B cell (primary cell): ENCODE measurements around the gene BABAM2. TPM values are rescaled to one million over a fixed set of nuclear protein-coding genes. Genes with fewer than 3 reads are reported as not detected.

Source experiments
- ATAC-seq: fragments of 200-7000 bp; cut with Tn5 transposase; one replicate; pipeline ENCODE4 v1.10.0; 2021; ENCODE audit warnings: low read depth, mild to moderate bottlenecking, moderate number of reproducible peaks, moderate library complexity
- CTCF ChIA-PET: fragments of 350-600 bp; sonication (Branson Sonifier 250); formaldehyde crosslinking; loops from one replicate; lab custom pipeline; 2021; ENCODE audit warnings: antibody characterized with exemption, inconsistent platforms; lab: Charles Lee
- POLR2A ChIA-PET: fragments of 350-600 bp; sonication (Branson Sonifier 250); formaldehyde crosslinking; loops from one replicate; lab custom pipeline; 2021; ENCODE audit warnings: antibody characterized with exemption; lab: Charles Lee
- DNase-seq: peaks from one replicate; pipeline ENCODE4 v3.0.0; 2013
- H2AFZ ChIP-seq: 2 replicates; pipeline ENCODE4 v1.6.1; 2012; ENCODE audit warnings: mild to moderate bottlenecking, low read depth, low read length; ENCODE audit not compliant: insufficient read depth, poor library complexity, severe bottlenecking
- H3K27ac ChIP-seq, 2 donors: 1 replicate in 1 of 2; 2 replicates in 1 of 2; pipeline ENCODE4 v1.5.1; 2012 to 2013; ENCODE audit warnings: low read length in 2 of 2, mild to moderate bottlenecking in 2 of 2, moderate library complexity in 1 of 2
- H3K27me3 ChIP-seq, 4 experiments: fragments of 200-600 bp in 1 of 4; sonication (generic) in 1 of 4; replicated peaks in 1 of 4; 1 replicate in 2 of 4; 2 replicates in 2 of 4; pipeline versions ENCODE4 v1.6.1 to v1.7.0; 2013 to 2016; ENCODE audit warnings: low read length in 3 of 4, mild to moderate bottlenecking in 2 of 4, mixed read lengths in 1 of 4, moderate library complexity in 1 of 4; ENCODE audit not compliant: insufficient read depth in 4 of 4, control insufficient read depth in 3 of 4; ENCODE audit errors: control extremely low read depth in 1 of 4
- H3K36me3 ChIP-seq, 2 experiments: replicated peaks in 1 of 2; 1 replicate in 1 of 2; 2 replicates in 1 of 2; pipeline versions ENCODE4 v1.6.1 to v1.7.1; 2013; ENCODE audit warnings: low read length in 1 of 2; ENCODE audit not compliant: insufficient read depth in 2 of 2, control insufficient read depth in 1 of 2; ENCODE audit errors: control extremely low read depth in 1 of 2, extremely low read depth in 1 of 2
- H3K4me1 ChIP-seq, 2 donors: fragments of 200-600 bp in 1 of 2; sonication (generic) in 1 of 2; 1 replicate in 1 of 2; 2 replicates in 1 of 2; pipeline versions ENCODE4 v1.5.1 to v1.6.1; 2013 to 2017; ENCODE audit warnings: low read length in 2 of 2; ENCODE audit not compliant: control insufficient read depth in 2 of 2, insufficient read depth in 2 of 2
- H3K4me2 ChIP-seq: replicated peaks from 2 replicates; pipeline ENCODE3; 2012; ENCODE audit warnings: mild to moderate bottlenecking, low read depth, low read length; ENCODE audit not compliant: poor library complexity, severe bottlenecking
- H3K4me3 ChIP-seq, 5 experiments: fragments of 200-600 bp in 1 of 5; sonication (generic) in 1 of 5; 1 replicate in 3 of 5; 2 replicates in 2 of 5; pipeline versions ENCODE4 v1.5.1 to v1.7.0; 2011 to 2016; ENCODE audit warnings: low read length in 4 of 5, mild to moderate bottlenecking in 4 of 5, low read depth in 2 of 5, control low read depth in 1 of 5, moderate library complexity in 1 of 5; ENCODE audit not compliant: insufficient read depth in 1 of 5; ENCODE audit errors: control extremely low read depth in 1 of 5, extremely low read depth in 1 of 5
- H3K79me2 ChIP-seq: fragments of 200-600 bp; sonication (generic); one replicate; pipeline ENCODE4 v1.6.0; 2016; ENCODE audit warnings: low read length; ENCODE audit not compliant: control insufficient read depth, insufficient read depth
- H3K9ac ChIP-seq: fragments of 200-600 bp; sonication (generic); 2 replicates; pipeline ENCODE4 v1.6.1; 2017; ENCODE audit warnings: mild to moderate bottlenecking, low read length, moderate library complexity
- H3K9me3 ChIP-seq, 3 donors: one replicate each; pipeline versions ENCODE4 v1.6.1 to v1.7.1; 2013; ENCODE audit warnings: low read length in 2 of 3; ENCODE audit not compliant: control insufficient read depth in 2 of 3, insufficient read depth in 1 of 3; ENCODE audit errors: control extremely low read depth in 1 of 3
- H4K20me1 ChIP-seq: 2 replicates; pipeline ENCODE4 v1.6.0; 2012; ENCODE audit warnings: mild to moderate bottlenecking, low read length; ENCODE audit not compliant: insufficient read depth, control insufficient read depth, poor library complexity, severe bottlenecking
- H3K27ac Mint-ChIP-seq: one replicate; pipeline ENCODE4 v1.8.0; 2021; ENCODE audit warnings: mixed read lengths
- H3K27me3 Mint-ChIP-seq: one replicate; pipeline ENCODE4 v1.8.0; 2021; ENCODE audit warnings: mixed read lengths
- H3K4me1 Mint-ChIP-seq: one replicate; pipeline ENCODE4 v1.8.0; 2021; ENCODE audit warnings: mixed read lengths
- H3K4me3 Mint-ChIP-seq: one replicate; pipeline ENCODE4 v1.8.0; 2021; ENCODE audit warnings: mixed read lengths
- H3K9me3 Mint-ChIP-seq: one replicate; pipeline ENCODE4 v1.8.0; 2022; ENCODE audit warnings: mixed read lengths; ENCODE audit not compliant: insufficient read depth
- EZH2 ChIP-seq: IDR thresholded peaks from 2 replicates; pipeline ENCODE4 v1.6.1; 2012; ENCODE audit warnings: borderline replicate concordance, low read depth, mild to moderate bottlenecking, moderate library complexity, low read length; ENCODE audit not compliant: insufficient read depth, poor library complexity, severe bottlenecking
- WGBS: methylation state at CpG from one replicate; pipeline ENCODE4 v1.1.5; 2013; ENCODE audit warnings: missing lambda C conversion rate; ENCODE audit not compliant: insufficient coverage; 5-methylcytosine and 5-hydroxymethylcytosine counted together
- intact Hi-C: fragments of 100-400 bp; cut with micrococcal nuclease; formaldehyde crosslinking; loops from one replicate; pipeline ENCODE4 v1.10.0; 2022
- polyA plus RNA-seq: library from polyadenylated mRNA; depleted of rRNA; stranded (reverse); fragments of >200 nt; gene quantifications from 2 replicates; pipeline ENCODE4 v1.2.3, GENCODE V29; 2012
- total RNA-seq, 2 donors: library from RNA; stranded (reverse); fragments of 120-200 nt in 1 of 2; gene quantifications; 1 replicate in 1 of 2; 2 replicates in 1 of 2; pipeline versions ENCODE4 v1.2.3 to v1.2.4, GENCODE V29; 2013 to 2022
- TF ChIP-seq, protein P1 (sequence below): fragments of 200-600 bp; IDR thresholded peaks from one replicate; pipeline ENCODE4 v1.8.0; 2022; ENCODE audit warnings: antibody characterized with exemption, mild to moderate bottlenecking

BABAM2 gene
- total and polyA plus RNA-seq, 2 donors (not counting 1 experiment from before 2014, with no cell fraction given) = 22.3 to 69.6 TPM

DNA sequence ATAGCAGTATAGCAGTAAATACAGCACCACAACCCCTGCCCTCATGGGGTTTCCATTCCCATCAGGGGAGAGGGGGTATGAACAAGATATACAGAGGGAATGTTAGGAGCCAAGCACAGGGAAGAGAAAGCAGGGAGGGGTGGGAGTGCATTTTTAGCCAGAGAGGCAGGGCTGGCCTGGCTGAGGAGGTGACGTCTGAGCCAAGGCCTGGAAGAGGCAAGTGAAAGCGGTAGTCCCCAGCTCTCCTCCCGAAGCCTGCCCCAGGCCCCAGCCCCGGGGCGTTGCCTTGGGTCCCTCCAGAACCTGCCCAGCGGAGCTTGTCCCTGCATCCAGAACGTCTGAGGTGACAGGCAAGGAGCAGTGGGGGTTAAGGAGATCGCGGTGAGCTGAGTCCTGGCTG is 457.1 kb downstream of the BABAM2 start:
- CTCF ChIA-PET = no interaction called here
- no peak overlapping the region for H3K4me3 ChIP-seq
- POLR2A ChIA-PET = no interaction called here

DNA sequence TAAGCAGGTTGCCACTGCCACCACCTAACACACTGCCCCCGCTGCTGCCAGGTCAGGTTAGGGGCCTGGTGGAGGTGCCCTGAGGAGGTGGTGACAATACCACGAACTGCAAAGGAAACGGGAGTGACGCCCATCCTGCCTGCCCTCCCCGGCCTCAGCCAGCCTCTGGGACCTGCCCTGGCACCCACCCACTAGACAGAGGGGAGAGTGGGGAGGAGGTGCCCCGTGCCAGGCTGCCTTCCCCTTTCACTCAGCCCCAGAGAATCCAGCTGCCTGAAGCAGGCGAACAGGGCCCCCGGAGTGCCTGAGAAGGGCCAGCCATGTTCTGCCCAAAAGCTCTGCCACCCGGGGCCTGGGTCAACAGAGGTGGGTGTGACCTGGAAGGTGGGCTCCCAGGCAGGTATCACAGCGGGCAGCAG is 457.6 kb downstream of the BABAM2 start:
- peak overlapping the region; percentile 26 for H3K27ac Mint-ChIP-seq
- Histone ChIP-seq H4K20me1 (no peaks in the 10 kb centered on the region), H3K27me3 (peaks cover 0 to 3% (median 0%) of the 10 kb centered on the region in 4 experiments), H3K9me3 (peaks cover 0 to under 1% (median 0%) of the 10 kb centered on the region in 3 donors), H3K27ac (no peak overlapping the region), H3K4me2 (no peak overlapping the region), H3K79me2 (no peaks in the 10 kb centered on the region), H3K4me3 (no peak overlapping the region), H3K9ac (no peak overlapping the region), H2AFZ (no peak overlapping the region), H3K4me1 (no peaks in the 10 kb centered on the region), H3K36me3 (no peaks in the 10 kb centered on the region)
- intact Hi-C loops = no loop called here
- CTCF ChIA-PET = no interaction called here
- peak; percentile 53 for ATAC-seq
- 37% methylated on average over 7 of the region's 10 CpGs for WGBS
- no peaks in the 10 kb centered on the region for H3K4me1 Mint-ChIP-seq
- H3K27me3 Mint-ChIP-seq = no peaks in the 10 kb centered on the region
- TF ChIP-seq, protein P1, sequence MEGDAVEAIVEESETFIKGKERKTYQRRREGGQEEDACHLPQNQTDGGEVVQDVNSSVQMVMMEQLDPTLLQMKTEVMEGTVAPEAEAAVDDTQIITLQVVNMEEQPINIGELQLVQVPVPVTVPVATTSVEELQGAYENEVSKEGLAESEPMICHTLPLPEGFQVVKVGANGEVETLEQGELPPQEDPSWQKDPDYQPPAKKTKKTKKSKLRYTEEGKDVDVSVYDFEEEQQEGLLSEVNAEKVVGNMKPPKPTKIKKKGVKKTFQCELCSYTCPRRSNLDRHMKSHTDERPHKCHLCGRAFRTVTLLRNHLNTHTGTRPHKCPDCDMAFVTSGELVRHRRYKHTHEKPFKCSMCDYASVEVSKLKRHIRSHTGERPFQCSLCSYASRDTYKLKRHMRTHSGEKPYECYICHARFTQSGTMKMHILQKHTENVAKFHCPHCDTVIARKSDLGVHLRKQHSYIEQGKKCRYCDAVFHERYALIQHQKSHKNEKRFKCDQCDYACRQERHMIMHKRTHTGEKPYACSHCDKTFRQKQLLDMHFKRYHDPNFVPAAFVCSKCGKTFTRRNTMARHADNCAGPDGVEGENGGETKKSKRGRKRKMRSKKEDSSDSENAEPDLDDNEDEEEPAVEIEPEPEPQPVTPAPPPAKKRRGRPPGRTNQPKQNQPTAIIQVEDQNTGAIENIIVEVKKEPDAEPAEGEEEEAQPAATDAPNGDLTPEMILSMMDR = no peak
- no peak for TF ChIP-seq EZH2
- POLR2A ChIA-PET = no interaction called here
- H3K9me3 Mint-ChIP-seq = no peaks in the 10 kb centered on the region
- no peak for DNase-seq
- no peak overlapping the region for H3K4me3 Mint-ChIP-seq

More for the DNA sequence above, 457.1 kb downstream of the BABAM2 start:
- H3K27ac Mint-ChIP-seq = no peak overlapping the region
- WGBS = over 99% methylated on average over 8 of the region's 9 CpGs
- Histone ChIP-seq H4K20me1 (no peaks in the 10 kb centered on the region), H3K4me1 (no peaks in the 10 kb centered on the region), H3K4me2 (no peak overlapping the region), H3K9ac (no peak overlapping the region), H3K9me3 (no peaks in the 10 kb centered on the region), H3K79me2 (no peaks in the 10 kb centered on the region), H3K36me3 (no peaks in the 10 kb centered on the region), H2AFZ (no peak overlapping the region), H3K27me3 (peaks cover 0 to 3% (median 0%) of the 10 kb centered on the region in 4 experiments), H3K27ac (no peak overlapping the region)
- intact Hi-C loops = no loop called here
- H3K9me3 Mint-ChIP-seq = no peaks in the 10 kb centered on the region
- DNase-seq = no peak
- no peaks in the 10 kb centered on the region for H3K4me1 Mint-ChIP-seq
- no peak for TF ChIP-seq EZH2
- TF ChIP-seq, protein P1 = no peak
- H3K27me3 Mint-ChIP-seq = no peaks in the 10 kb centered on the region
- no peak for ATAC-seq
- no peak overlapping the region for H3K4me3 Mint-ChIP-seq
